CMK (cell line): ENCODE results near the gene PTTG1.
"Not testable (repeated sequence)": the region's sequence is repeated elsewhere in the genome, so short reads cannot be mapped to it uniquely, and the experiment has no call there.

Source experiments
- DNase-seq: peaks from one replicate; pipeline ENCODE4 v3.0.0-alpha.2; 2010; ENCODE audit warnings: low read depth

PTTG1 gene

GRCh38 chr5:160423099-160423498, 1.4 kb downstream of the PTTG1 start:
- DNase-seq = no peak

GRCh38 chr5:160427607-160428006, 6.0 kb downstream of the PTTG1 start:
- no peak for DNase-seq

- DNase-seq = no peak
These were observed 10.5 kb downstream of the PTTG1 start for GRCh38 chr5:160432196-160432595.

- DNase-seq = no peak
These were observed 11.1 kb downstream of the PTTG1 start for GRCh38 chr5:160432787-160433186.

GRCh38 chr5:160434022-160434531, 12.4 kb downstream of the PTTG1 start:
- no peak for DNase-seq

GRCh38 chr5:160435532-160435931, 13.9 kb downstream of the PTTG1 start:
- no peak for DNase-seq

- no peak for DNase-seq
These were observed 14.4 kb downstream of the PTTG1 start for GRCh38 chr5:160436017-160436416.

GRCh38 chr5:160436661-160437060, 15.0 kb downstream of the PTTG1 start:
- not testable (repeated sequence) for DNase-seq

GRCh38 chr5:160437271-160437670, 15.6 kb downstream of the PTTG1 start:
- DNase-seq = no peak

GRCh38 chr5:160438316-160439204, 16.9 kb downstream of the PTTG1 start:
- no peak for DNase-seq

- peak; percentile 64 for DNase-seq
These were observed 17.5 kb downstream of the PTTG1 start for GRCh38 chr5:160439205-160439600.

- no peak for DNase-seq
These were observed 19.7 kb downstream of the PTTG1 start for GRCh38 chr5:160441311-160441781.

GRCh38 chr5:160442824-160443431, 21.3 kb downstream of the PTTG1 start:
- no peak for DNase-seq

GRCh38 chr5:160444407-160444806, 22.8 kb downstream of the PTTG1 start:
- no peak for DNase-seq

GRCh38 chr5:160445132-160445531, 23.5 kb downstream of the PTTG1 start:
- DNase-seq = no peak

GRCh38 chr5:160445751-160446150, 24.1 kb downstream of the PTTG1 start:
- DNase-seq = no peak

GRCh38 chr5:160448886-160449285, 27.2 kb downstream of the PTTG1 start:
- DNase-seq = no peak

GRCh38 chr5:160449458-160449857, 27.8 kb downstream of the PTTG1 start:
- DNase-seq = no peak

- no peak for DNase-seq
These were observed 28.7 kb downstream of the PTTG1 start for GRCh38 chr5:160450164-160450932.

GRCh38 chr5:160451281-160451680, 29.6 kb downstream of the PTTG1 start:
- DNase-seq = no peak

- no peak for DNase-seq
These were observed 30.4 kb downstream of the PTTG1 start for GRCh38 chr5:160452036-160452435.

GRCh38 chr5:160452795-160453194, 31.1 kb downstream of the PTTG1 start:
- DNase-seq = no peak
